Endometrium (tissue), 2 donors: ENCODE data around the gene MGAT4A.

ENCODE experiments used
- FAIRE-seq: peaks from 2 replicates; lab custom pipeline; 2012; peaks lifted over from hg19 to GRCh38; lab: Jason Lieb, UNC
- donor health status: control.
- donor health status: control.

The MGAT4A gene

GRCh38 chr2:98731041-98731893 lies at the start of gene MGAT4A:
Gene MGAT4A (minus strand): TSS chr2:98731132. CDS start chr2:98726332, 4,800 bp downstream.
- FAIRE-seq: no peak

GRCh38 chr2:98778741-98779483 lies 48.0 kb upstream of the MGAT4A start:
- FAIRE-seq: no peak

- FAIRE-seq: no peak
These were observed 47.2 kb upstream of the MGAT4A start for GRCh38 chr2:98778151-98778550.

- no peak for FAIRE-seq
These were observed 46.8 kb upstream of the MGAT4A start for GRCh38 chr2:98777710-98778109.

- no peak for FAIRE-seq
These were observed 46.1 kb upstream of the MGAT4A start for GRCh38 chr2:98777076-98777475.

- FAIRE-seq: no peak
These were observed 45.2 kb upstream of the MGAT4A start for GRCh38 chr2:98776136-98776535.

GRCh38 chr2:98775146-98775986 lies 44.4 kb upstream of the MGAT4A start:
- no peak for FAIRE-seq

GRCh38 chr2:98773907-98774306 lies 43.0 kb upstream of the MGAT4A start:
- FAIRE-seq: no peak

- no peak for FAIRE-seq
These were observed 42.2 kb upstream of the MGAT4A start for GRCh38 chr2:98773169-98773568.

GRCh38 chr2:98772536-98772935 lies 41.6 kb upstream of the MGAT4A start:
- no peak for FAIRE-seq

GRCh38 chr2:98771721-98772524 lies 41.0 kb upstream of the MGAT4A start:
- FAIRE-seq: no peak

GRCh38 chr2:98771264-98771663 lies 40.3 kb upstream of the MGAT4A start:
- FAIRE-seq: no peak

- no peak for FAIRE-seq
These were observed 38.9 kb upstream of the MGAT4A start for GRCh38 chr2:98769784-98770183.

- FAIRE-seq: no peak
These were observed 38.2 kb upstream of the MGAT4A start for GRCh38 chr2:98769114-98769476.

- FAIRE-seq: no peak
These were observed 37.6 kb upstream of the MGAT4A start for GRCh38 chr2:98768384-98769113.

- FAIRE-seq: no peak
These were observed 33.6 kb upstream of the MGAT4A start for GRCh38 chr2:98764499-98764898.

GRCh38 chr2:98763209-98763951 lies 32.4 kb upstream of the MGAT4A start:
- FAIRE-seq: no peak

GRCh38 chr2:98761909-98762308 lies 31.0 kb upstream of the MGAT4A start:
- no peak for FAIRE-seq

GRCh38 chr2:98761267-98761781 lies 30.4 kb upstream of the MGAT4A start:
- no peak for FAIRE-seq
